ENCODE results near the gene ADA.

DNA sequence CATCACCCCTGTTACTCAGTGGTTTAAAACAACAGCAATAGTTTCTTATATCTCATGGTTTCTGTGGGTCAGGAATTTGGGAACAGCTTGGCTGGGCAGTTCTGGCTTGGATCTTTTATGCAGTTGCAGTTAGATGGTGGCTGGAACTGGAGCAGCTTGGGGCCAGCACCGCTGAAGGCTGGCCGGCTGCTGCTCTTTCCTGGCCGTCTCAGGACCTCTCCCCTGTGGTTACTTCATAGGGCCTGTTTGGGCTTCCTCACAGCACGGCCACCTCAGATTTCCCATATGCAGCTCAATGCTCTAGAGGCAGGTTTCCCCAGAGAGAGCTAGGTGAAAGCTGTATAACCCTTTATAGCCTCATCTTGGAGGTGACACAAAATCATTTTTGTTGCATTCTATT lies 53.6 kb downstream of the ADA start:
- TF ChIP-seq, protein P1, sequence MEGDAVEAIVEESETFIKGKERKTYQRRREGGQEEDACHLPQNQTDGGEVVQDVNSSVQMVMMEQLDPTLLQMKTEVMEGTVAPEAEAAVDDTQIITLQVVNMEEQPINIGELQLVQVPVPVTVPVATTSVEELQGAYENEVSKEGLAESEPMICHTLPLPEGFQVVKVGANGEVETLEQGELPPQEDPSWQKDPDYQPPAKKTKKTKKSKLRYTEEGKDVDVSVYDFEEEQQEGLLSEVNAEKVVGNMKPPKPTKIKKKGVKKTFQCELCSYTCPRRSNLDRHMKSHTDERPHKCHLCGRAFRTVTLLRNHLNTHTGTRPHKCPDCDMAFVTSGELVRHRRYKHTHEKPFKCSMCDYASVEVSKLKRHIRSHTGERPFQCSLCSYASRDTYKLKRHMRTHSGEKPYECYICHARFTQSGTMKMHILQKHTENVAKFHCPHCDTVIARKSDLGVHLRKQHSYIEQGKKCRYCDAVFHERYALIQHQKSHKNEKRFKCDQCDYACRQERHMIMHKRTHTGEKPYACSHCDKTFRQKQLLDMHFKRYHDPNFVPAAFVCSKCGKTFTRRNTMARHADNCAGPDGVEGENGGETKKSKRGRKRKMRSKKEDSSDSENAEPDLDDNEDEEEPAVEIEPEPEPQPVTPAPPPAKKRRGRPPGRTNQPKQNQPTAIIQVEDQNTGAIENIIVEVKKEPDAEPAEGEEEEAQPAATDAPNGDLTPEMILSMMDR (IDR thresholded peaks at IDR 0.05) = no peak
- TF ChIP-seq POLR2A (IDR thresholded peaks at IDR 0.05) = no peak

Measured in testis (tissue), 2 donors.